DMS79 (cell line): ENCODE results near the gene SLC6A12.
"Not testable (repeated sequence)": the region's sequence is repeated elsewhere in the genome, so short reads cannot be mapped to it uniquely, and the experiment has no call there.

Experiments
- DNase-seq: peaks from one replicate; lab custom pipeline; 2025; lab: John Stamatoyannopoulos, UW

Gene SLC6A12

GRCh38 chr12:214003-214741, at the start of gene SLC6A12:
Gene SLC6A12 (minus strand): TSS chr12:214157. CDS start chr12:209986, 4,171 bp downstream.
- DNase-seq, result no peak

- no peak for DNase-seq
These were observed 49.6 kb upstream of the SLC6A12 start for GRCh38 chr12:263574-263973.

GRCh38 chr12:262817-263216, 48.9 kb upstream of the SLC6A12 start, which contains the start of gene SLC6A13:
Gene SLC6A13 (minus strand): TSS chr12:262836. CDS start chr12:260052, 2,784 bp downstream.
- DNase-seq, result no peak

- no peak for DNase-seq
These were observed 48.2 kb upstream of the SLC6A12 start for GRCh38 chr12:262113-262512.

- DNase-seq, result no peak
These were observed 43.8 kb upstream of the SLC6A12 start for GRCh38 chr12:257521-258321.

- no peak for DNase-seq
These were observed 43.0 kb upstream of the SLC6A12 start for GRCh38 chr12:256958-257357.

- DNase-seq, result no peak
These were observed 42.3 kb upstream of the SLC6A12 start for GRCh38 chr12:256225-256624.

GRCh38 chr12:254912-255311, 41.0 kb upstream of the SLC6A12 start:
- DNase-seq, result no peak

GRCh38 chr12:254039-254438, 40.1 kb upstream of the SLC6A12 start:
- no peak for DNase-seq

GRCh38 chr12:253116-253831, 39.3 kb upstream of the SLC6A12 start:
- DNase-seq, result peak; percentile 23

GRCh38 chr12:252636-253035, 38.7 kb upstream of the SLC6A12 start:
- no peak for DNase-seq

- no peak for DNase-seq
These were observed 33.3 kb upstream of the SLC6A12 start for GRCh38 chr12:247271-247670.

- DNase-seq, result no peak
These were observed 29.4 kb upstream of the SLC6A12 start for GRCh38 chr12:243381-243780.

- no peak for DNase-seq
These were observed 28.5 kb upstream of the SLC6A12 start for GRCh38 chr12:242496-242895.

- no peak for DNase-seq
These were observed 27.3 kb upstream of the SLC6A12 start for GRCh38 chr12:241266-241665.

GRCh38 chr12:240566-240965, 26.6 kb upstream of the SLC6A12 start:
- no peak for DNase-seq

- DNase-seq, result no peak
These were observed 24.9 kb upstream of the SLC6A12 start for GRCh38 chr12:238736-239398.

GRCh38 chr12:238116-238515, 24.2 kb upstream of the SLC6A12 start:
- no peak for DNase-seq

- DNase-seq, result no peak
These were observed 23.3 kb upstream of the SLC6A12 start for GRCh38 chr12:237026-237815.

- DNase-seq, result no peak
These were observed 22.5 kb upstream of the SLC6A12 start for GRCh38 chr12:236445-236844.

GRCh38 chr12:235967-236366, 22.0 kb upstream of the SLC6A12 start:
- DNase-seq, result not testable (repeated sequence)
